ENCODE measurements around the gene SMARCD3. TPM values are rescaled to one million over a fixed set of nuclear protein-coding genes. Genes with fewer than 3 reads are reported as not detected.

Gene SMARCD3
- total and polyA plus RNA-seq, 2 donors from 2014 or later, result 46.4 to 52.5 TPM

- TF ChIP-seq, protein P1, sequence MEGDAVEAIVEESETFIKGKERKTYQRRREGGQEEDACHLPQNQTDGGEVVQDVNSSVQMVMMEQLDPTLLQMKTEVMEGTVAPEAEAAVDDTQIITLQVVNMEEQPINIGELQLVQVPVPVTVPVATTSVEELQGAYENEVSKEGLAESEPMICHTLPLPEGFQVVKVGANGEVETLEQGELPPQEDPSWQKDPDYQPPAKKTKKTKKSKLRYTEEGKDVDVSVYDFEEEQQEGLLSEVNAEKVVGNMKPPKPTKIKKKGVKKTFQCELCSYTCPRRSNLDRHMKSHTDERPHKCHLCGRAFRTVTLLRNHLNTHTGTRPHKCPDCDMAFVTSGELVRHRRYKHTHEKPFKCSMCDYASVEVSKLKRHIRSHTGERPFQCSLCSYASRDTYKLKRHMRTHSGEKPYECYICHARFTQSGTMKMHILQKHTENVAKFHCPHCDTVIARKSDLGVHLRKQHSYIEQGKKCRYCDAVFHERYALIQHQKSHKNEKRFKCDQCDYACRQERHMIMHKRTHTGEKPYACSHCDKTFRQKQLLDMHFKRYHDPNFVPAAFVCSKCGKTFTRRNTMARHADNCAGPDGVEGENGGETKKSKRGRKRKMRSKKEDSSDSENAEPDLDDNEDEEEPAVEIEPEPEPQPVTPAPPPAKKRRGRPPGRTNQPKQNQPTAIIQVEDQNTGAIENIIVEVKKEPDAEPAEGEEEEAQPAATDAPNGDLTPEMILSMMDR (IDR thresholded peaks at IDR 0.05; ENCODE audit: borderline replicate concordance, extremely low read depth, insufficient read depth), result no peak
- Histone ChIP-seq H3K4me1 (ENCODE audit: control insufficient read depth in 2 of 3, insufficient read depth in 2 of 3, low read depth in 1 of 3, low read length in 3 of 3) (peaks cover 0 to 27% (median 7%) of the 10 kb centered on the region in 3 donors), H3K9me3 (ENCODE audit: control insufficient read depth in 2 of 3, insufficient read depth in 1 of 3, low read length in 3 of 3) (no peaks in the 10 kb centered on the region), H3K9ac (ENCODE audit: low read length in 3 of 3) (no peak overlapping the region), H3K27ac (ENCODE audit: low read depth in 2 of 2, low read length in 2 of 2) (no peak overlapping the region), H3K27me3 (ENCODE audit: control insufficient read depth, insufficient read depth, low read length) (no peaks in the 10 kb centered on the region), H3K4me3 (ENCODE audit: low read length in 3 of 3) (no peak overlapping the region), H3K36me3 (ENCODE audit: control insufficient read depth in 2 of 3, insufficient read depth in 3 of 3, low read length in 3 of 3) (peaks cover 2 to 11% (median 2%) of the 10 kb centered on the region in 3 donors)
- intact Hi-C loops (cut with DNase I), result loop anchor here (10.0 kb wide), 1 partner anchor 63 kb away; no protein-coding TSS in a partner anchor
- FAIRE-seq (no peak), DNase-seq (no peak)
These were observed 6.8 kb downstream of the SMARCD3 start for GRCh38 chr7:151241755-151242096.

- H3K4me3 ChIP-seq (ENCODE audit: low read length in 3 of 3), result no peak overlapping the region
- H3K36me3 ChIP-seq (ENCODE audit: control insufficient read depth in 2 of 3, insufficient read depth in 3 of 3, low read length in 3 of 3), result peaks cover 2 to 11% (median 6%) of the 10 kb centered on the region in 3 donors
- no peak overlapping the region for H3K27ac ChIP-seq (ENCODE audit: low read depth in 2 of 2, low read length in 2 of 2)
- H3K9ac ChIP-seq (ENCODE audit: low read length in 3 of 3), result no peak overlapping the region
- peaks cover 0 to 21% (median 7%) of the 10 kb centered on the region in 3 donors for H3K4me1 ChIP-seq (ENCODE audit: control insufficient read depth in 2 of 3, insufficient read depth in 2 of 3, low read depth in 1 of 3, low read length in 3 of 3)
- TF ChIP-seq, protein P1 (IDR thresholded peaks at IDR 0.05; ENCODE audit: borderline replicate concordance, extremely low read depth, insufficient read depth), result no peak
- no peak for DNase-seq
- intact Hi-C loops (cut with DNase I), result loop anchor here (10.0 kb wide), 1 partner anchor 64 kb away; no protein-coding TSS in a partner anchor
- H3K9me3 ChIP-seq (ENCODE audit: control insufficient read depth in 2 of 3, insufficient read depth in 1 of 3, low read length in 3 of 3), result no peaks in the 10 kb centered on the region
- H3K27me3 ChIP-seq (ENCODE audit: control insufficient read depth, insufficient read depth, low read length), result no peaks in the 10 kb centered on the region
- no peak for FAIRE-seq
These were observed 7.3 kb downstream of the SMARCD3 start for GRCh38 chr7:151240942-151241754.

DNA sequence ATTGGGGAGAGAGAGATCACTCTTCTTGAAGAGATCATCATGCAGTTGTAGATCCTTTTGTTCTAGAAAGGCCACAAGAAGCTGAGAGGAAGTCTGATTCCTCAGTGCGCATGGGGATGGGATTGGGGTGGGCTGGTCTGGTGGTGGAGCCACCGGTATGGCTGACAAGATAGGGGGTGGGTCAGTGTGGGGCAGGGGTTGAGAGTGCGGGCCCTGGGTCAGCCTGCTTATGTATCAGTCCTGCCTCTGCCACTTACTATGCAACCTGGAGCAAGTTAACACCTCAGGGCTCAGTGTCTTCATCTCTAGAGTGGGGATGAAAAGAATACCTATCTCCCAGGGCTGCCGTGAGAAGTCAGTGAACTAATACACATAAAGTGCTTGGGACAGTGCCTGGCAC, 8.0 kb downstream of the SMARCD3 start:
- H3K36me3 ChIP-seq (ENCODE audit: control insufficient read depth in 2 of 3, insufficient read depth in 3 of 3, low read length in 3 of 3), result peaks cover 2 to 12% (median 7%) of the 10 kb centered on the region in 3 donors
- intact Hi-C loops (cut with DNase I), result loop anchor here (10.0 kb wide), 1 partner anchor 64 kb away; no protein-coding TSS in a partner anchor
- FAIRE-seq, result no peak
- no peaks in the 10 kb centered on the region for H3K27me3 ChIP-seq (ENCODE audit: control insufficient read depth, insufficient read depth, low read length)
- no peaks in the 10 kb centered on the region for H3K9me3 ChIP-seq (ENCODE audit: control insufficient read depth in 2 of 3, insufficient read depth in 1 of 3, low read length in 3 of 3)
- no peak for DNase-seq
- TF ChIP-seq, protein P1 (IDR thresholded peaks at IDR 0.05; ENCODE audit: borderline replicate concordance, extremely low read depth, insufficient read depth), result no peak
- no peak overlapping the region for H3K9ac ChIP-seq (ENCODE audit: low read length in 3 of 3)
- H3K4me1 ChIP-seq (ENCODE audit: control insufficient read depth in 2 of 3, insufficient read depth in 2 of 3, low read depth in 1 of 3, low read length in 3 of 3), result peaks cover 0 to 18% (median 7%) of the 10 kb centered on the region in 3 donors
- no peak overlapping the region for H3K27ac ChIP-seq (ENCODE audit: low read depth in 2 of 2, low read length in 2 of 2)
- H3K4me3 ChIP-seq (ENCODE audit: low read length in 3 of 3), result no peak overlapping the region

All from kidney (tissue), 14 donors.